Neuronal stem cell (in vitro differentiated cells): ENCODE measurements around the gene OR51B2.

Experiments used
- DNase-seq: peaks from one replicate; pipeline ENCODE4 v3.0.0-alpha.2; 2013; ENCODE audit warnings: low spot score
- H2AFZ ChIP-seq: one replicate; pipeline ENCODE4 v1.6.1; 2013; ENCODE audit warnings: mild to moderate bottlenecking, low read length, inconsistent platforms
- H2AK5ac ChIP-seq: 2 replicates; pipeline ENCODE4 v1.6.1; 2013; ENCODE audit warnings: low read depth, mild to moderate bottlenecking, inconsistent platforms, low read length, moderate library complexity, mixed read lengths
- H2BK120ac ChIP-seq: 2 replicates; pipeline ENCODE4 v1.6.1; 2013; ENCODE audit warnings: low read depth, mild to moderate bottlenecking, inconsistent platforms, low read length, moderate library complexity, mixed read lengths
- H2BK12ac ChIP-seq: one replicate; pipeline ENCODE4 v1.6.1; 2013; ENCODE audit warnings: low read length, inconsistent platforms
- H2BK15ac ChIP-seq: 2 replicates; pipeline ENCODE4 v1.6.1; 2013; ENCODE audit warnings: mild to moderate bottlenecking, low read length, inconsistent platforms, mixed read lengths
- H2BK5ac ChIP-seq: one replicate; pipeline ENCODE4 v1.6.1; 2013; ENCODE audit warnings: inconsistent platforms, mild to moderate bottlenecking, low read length, moderate library complexity
- H3K14ac ChIP-seq: one replicate; pipeline ENCODE4 v1.6.1; 2013; ENCODE audit warnings: low read length, inconsistent platforms
- H3K18ac ChIP-seq: 2 replicates; pipeline ENCODE4 v1.6.1; 2013; ENCODE audit warnings: low read length, inconsistent platforms
- H3K23ac ChIP-seq: 2 replicates; pipeline ENCODE4 v1.6.1; 2013; ENCODE audit warnings: low read depth, mild to moderate bottlenecking, mixed read lengths, low read length, inconsistent platforms; ENCODE audit not compliant: poor library complexity
- H3K27ac ChIP-seq: replicated peaks from 3 replicates; pipeline ENCODE4 v1.5.1; 2013; ENCODE audit warnings: low read length, inconsistent platforms
- H3K27me3 ChIP-seq, 3 experiments: 2 replicates each; pipeline ENCODE4 v1.6.1; 2013; ENCODE audit warnings: low read length in 3 of 3, mild to moderate bottlenecking in 2 of 3, inconsistent platforms in 1 of 3, low read depth in 1 of 3, mixed read lengths in 1 of 3, moderate library complexity in 1 of 3; ENCODE audit not compliant: control insufficient read depth in 3 of 3, insufficient read depth in 3 of 3
- H3K36me3 ChIP-seq, 2 donors: replicated peaks in 1 of 2; 2 replicates each; pipeline ENCODE4 v1.6.1; 2013; ENCODE audit warnings: low read length in 2 of 2; ENCODE audit not compliant: control insufficient read depth in 2 of 2, insufficient read depth in 2 of 2
- H3K4ac ChIP-seq: 2 replicates; pipeline ENCODE4 v1.6.1; 2013; ENCODE audit warnings: inconsistent platforms, mild to moderate bottlenecking, low read length, moderate library complexity
- H3K4me1 ChIP-seq, 2 donors: 1 replicate in 1 of 2; 2 replicates in 1 of 2; pipeline ENCODE4 v1.6.1; 2013; ENCODE audit warnings: low read length in 2 of 2, low read depth in 1 of 2; ENCODE audit not compliant: control insufficient read depth in 2 of 2, insufficient read depth in 1 of 2
- H3K4me2 ChIP-seq: one replicate; pipeline ENCODE4 v1.6.1; 2013; ENCODE audit warnings: mild to moderate bottlenecking, low read length, inconsistent platforms; ENCODE audit not compliant: insufficient read depth, poor library complexity, severe bottlenecking
- H3K4me3 ChIP-seq, 2 donors: 2 replicates each; pipeline ENCODE4 v1.5.1; 2013; ENCODE audit warnings: low read length in 2 of 2, mild to moderate bottlenecking in 2 of 2, inconsistent platforms in 1 of 2, moderate library complexity in 1 of 2
- H3K79me1 ChIP-seq: one replicate; pipeline ENCODE4 v1.6.1; 2013; ENCODE audit warnings: low read depth, mild to moderate bottlenecking, inconsistent platforms, low read length, moderate library complexity
- H3K9ac ChIP-seq: one replicate; pipeline ENCODE4 v1.6.1; 2013; ENCODE audit warnings: mild to moderate bottlenecking, low read depth, low read length, inconsistent platforms; ENCODE audit not compliant: poor library complexity
- H3K9me3 ChIP-seq, 2 donors: replicated peaks in 1 of 2; 2 replicates each; pipeline versions ENCODE3 to v1.6.1; 2013; ENCODE audit warnings: low read length in 2 of 2, mild to moderate bottlenecking in 2 of 2, inconsistent platforms in 1 of 2, low read depth in 1 of 2, mixed read lengths in 1 of 2, moderate library complexity in 1 of 2; ENCODE audit not compliant: control insufficient read depth in 2 of 2, insufficient read depth in 1 of 2
- H4K8ac ChIP-seq: one replicate; pipeline ENCODE4 v1.6.1; 2013; ENCODE audit warnings: low read depth, mild to moderate bottlenecking, inconsistent platforms, low read length, moderate library complexity
- H4K91ac ChIP-seq: one replicate; pipeline ENCODE4 v1.6.1; 2013; ENCODE audit warnings: low read length, low read depth, mild to moderate bottlenecking, inconsistent platforms; ENCODE audit not compliant: poor library complexity
- WGBS, 2 donors: extraction: QIAGEN DNeasy Blood & Tissue Kit; methylation state at CpG; one replicate each; pipeline ENCODE4 v1.1.7; 2013; ENCODE audit warnings: missing lambda C conversion rate in 2 of 2, mixed read lengths in 1 of 2; ENCODE audit not compliant: insufficient read length in 2 of 2, insufficient replicate concordance in 1 of 2; ENCODE audit errors: extremely low coverage in 2 of 2; 5-methylcytosine and 5-hydroxymethylcytosine counted together

OR51B2 gene

DNA sequence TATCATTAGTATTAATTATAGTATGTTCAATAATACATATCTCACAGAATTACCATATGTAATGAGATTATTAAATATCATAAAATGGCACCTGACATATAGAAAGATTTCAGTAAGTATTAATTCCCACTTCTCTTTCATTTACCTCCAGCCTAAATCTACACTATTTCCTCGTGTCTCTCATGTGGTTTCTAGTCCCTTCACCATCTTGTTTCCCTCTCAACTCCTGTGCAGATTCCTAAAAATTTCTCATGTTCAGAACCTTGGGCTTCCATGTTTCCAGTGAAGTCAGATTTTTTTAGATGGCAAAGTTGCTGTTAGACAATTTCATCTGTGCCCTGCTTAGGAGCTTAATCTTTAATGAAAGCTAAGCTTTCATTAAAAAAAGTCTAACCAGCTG, 40.2 kb downstream of the OR51B2 start:
- no peak overlapping the region for H4K91ac ChIP-seq
- WGBS, 2 donors: no CpG with 5 or more reads among the region's 1 CpG
- no peak overlapping the region for H2BK120ac ChIP-seq
- H2BK5ac ChIP-seq: no peak overlapping the region
- no peak overlapping the region for H3K27ac ChIP-seq
- no peak overlapping the region for H3K18ac ChIP-seq
- no peak for DNase-seq
- H2BK12ac ChIP-seq: no peak overlapping the region
- H3K14ac ChIP-seq: no peak overlapping the region
- H3K4me3 ChIP-seq: no peak overlapping the region
- H3K27me3 ChIP-seq: no peaks in the 10 kb centered on the region
- H2AK5ac ChIP-seq: no peak overlapping the region
- no peak overlapping the region for H3K9ac ChIP-seq
- H3K4ac ChIP-seq: no peak overlapping the region
- H3K9me3 ChIP-seq: no peaks in the 10 kb centered on the region
- H4K8ac ChIP-seq: no peak overlapping the region
- H3K4me2 ChIP-seq: no peak overlapping the region
- no peaks in the 10 kb centered on the region for H3K36me3 ChIP-seq
- no peaks in the 10 kb centered on the region for H3K79me1 ChIP-seq
- no peaks in the 10 kb centered on the region for H3K4me1 ChIP-seq
- H3K23ac ChIP-seq: no peak overlapping the region
- no peak overlapping the region for H2BK15ac ChIP-seq
- H2AFZ ChIP-seq: no peak overlapping the region

DNA sequence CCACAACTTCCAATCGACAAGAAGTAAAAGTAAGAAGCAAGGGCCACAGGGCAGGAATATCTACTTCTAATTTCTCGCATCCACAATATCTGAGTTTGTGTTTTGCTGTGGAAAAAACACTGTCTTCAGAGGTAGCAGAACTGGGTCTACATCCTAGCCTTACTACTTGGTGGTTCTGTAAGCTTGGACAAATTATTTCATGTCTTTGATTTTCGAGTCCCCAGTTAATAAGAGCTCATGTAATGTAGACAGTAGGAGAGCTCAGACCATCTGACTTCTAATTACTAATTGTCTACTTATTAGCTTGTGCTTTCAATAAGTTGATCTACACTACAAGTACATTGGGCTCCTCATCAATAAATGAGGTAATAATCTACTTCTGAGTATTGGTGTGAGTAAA, 41.0 kb downstream of the OR51B2 start:
- H3K23ac ChIP-seq: no peak overlapping the region
- H3K4me3 ChIP-seq: no peak overlapping the region
- H4K91ac ChIP-seq: no peak overlapping the region
- no peak overlapping the region for H3K4me2 ChIP-seq
- H2BK12ac ChIP-seq: no peak overlapping the region
- no peak overlapping the region for H2BK15ac ChIP-seq
- no peak overlapping the region for H3K4ac ChIP-seq
- H2AFZ ChIP-seq: no peak overlapping the region
- DNase-seq: no peak
- H3K79me1 ChIP-seq: no peaks in the 10 kb centered on the region
- H3K36me3 ChIP-seq: no peaks in the 10 kb centered on the region
- no peaks in the 10 kb centered on the region for H3K27me3 ChIP-seq
- H2BK5ac ChIP-seq: no peak overlapping the region
- no peak overlapping the region for H3K9ac ChIP-seq
- no peaks in the 10 kb centered on the region for H3K4me1 ChIP-seq
- no peak overlapping the region for H4K8ac ChIP-seq
- H3K27ac ChIP-seq: no peak overlapping the region
- H3K9me3 ChIP-seq: no peaks in the 10 kb centered on the region
- H2BK120ac ChIP-seq: no peak overlapping the region
- no peak overlapping the region for H2AK5ac ChIP-seq
- no CpG with 5 or more reads among the region's 3 CpGs for WGBS, 2 donors
- H3K18ac ChIP-seq: no peak overlapping the region
- H3K14ac ChIP-seq: no peak overlapping the region

DNA sequence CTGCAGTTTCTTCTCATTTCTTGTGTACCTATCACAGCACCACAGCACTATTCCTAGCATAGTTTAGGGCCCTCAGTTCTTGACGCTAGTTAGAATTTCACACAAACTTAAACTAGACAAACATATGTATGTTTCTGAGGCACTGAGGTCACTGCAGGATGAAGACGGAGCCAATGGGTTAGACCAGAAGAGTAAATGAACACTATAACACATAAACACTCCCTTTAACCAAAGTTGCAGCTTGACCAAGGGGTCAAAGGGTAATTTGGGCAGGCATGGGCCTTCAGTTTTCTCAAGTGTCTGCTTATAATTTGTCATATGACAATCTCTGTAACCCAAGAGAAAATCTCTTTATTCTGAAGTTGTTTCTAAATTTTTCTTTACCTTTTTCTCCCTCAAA, 41.5 kb downstream of the OR51B2 start:
- Histone ChIP-seq H3K23ac (no peak overlapping the region), H2BK15ac (no peak overlapping the region), H2AK5ac (no peak overlapping the region), H3K4ac (no peak overlapping the region), H3K4me3 (no peak overlapping the region), H2BK5ac (no peak overlapping the region), H2BK120ac (no peak overlapping the region), H3K18ac (no peak overlapping the region), H2AFZ (no peak overlapping the region), H3K14ac (no peak overlapping the region), H3K4me2 (no peak overlapping the region), H3K9ac (no peak overlapping the region), H3K79me1 (no peaks in the 10 kb centered on the region), H2BK12ac (no peak overlapping the region), H3K27me3 (no peaks in the 10 kb centered on the region), H3K36me3 (no peaks in the 10 kb centered on the region), H4K91ac (no peak overlapping the region), H3K9me3 (no peaks in the 10 kb centered on the region), H4K8ac (no peak overlapping the region), H3K27ac (no peak overlapping the region), H3K4me1 (no peaks in the 10 kb centered on the region)
- no CpG with 5 or more reads among the region's 2 CpGs for WGBS, 2 donors
- DNase-seq: no peak

DNA sequence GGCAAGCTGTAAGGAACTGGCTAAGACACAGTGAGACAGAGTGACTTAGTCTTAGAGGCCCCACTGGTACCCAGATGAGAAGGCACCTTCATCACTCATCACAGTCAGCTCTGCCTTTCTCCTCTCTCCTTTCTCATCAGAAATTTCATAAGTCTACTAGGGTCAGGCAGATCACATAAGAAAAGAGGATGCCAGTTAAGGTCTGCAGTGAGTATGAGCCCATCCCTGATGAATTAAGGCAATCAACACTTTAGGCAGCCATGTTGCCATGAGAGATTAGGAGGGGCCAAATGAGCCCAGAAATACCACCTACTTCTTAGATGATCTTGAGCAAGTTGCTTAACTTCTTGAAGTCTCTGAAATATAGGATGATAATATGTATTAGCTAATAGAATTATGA, 42.5 kb downstream of the OR51B2 start:
- DNase-seq: no peak
- H3K27ac ChIP-seq: no peak overlapping the region
- H2BK120ac ChIP-seq: no peak overlapping the region
- H4K8ac ChIP-seq: no peak overlapping the region
- H3K23ac ChIP-seq: no peak overlapping the region
- no peak overlapping the region for H2BK15ac ChIP-seq
- no peak overlapping the region for H2AK5ac ChIP-seq
- H3K36me3 ChIP-seq: no peaks in the 10 kb centered on the region
- H2AFZ ChIP-seq: no peak overlapping the region
- no peaks in the 10 kb centered on the region for H3K27me3 ChIP-seq
- H3K79me1 ChIP-seq: no peaks in the 10 kb centered on the region
- H3K14ac ChIP-seq: no peak overlapping the region
- H3K4me3 ChIP-seq: no peak overlapping the region
- no peak overlapping the region for H4K91ac ChIP-seq
- no peak overlapping the region for H3K9ac ChIP-seq
- no peak overlapping the region for H3K18ac ChIP-seq
- no peak overlapping the region for H2BK12ac ChIP-seq
- no peaks in the 10 kb centered on the region for H3K9me3 ChIP-seq
- H3K4me2 ChIP-seq: no peak overlapping the region
- no peak overlapping the region for H2BK5ac ChIP-seq
- H3K4ac ChIP-seq: no peak overlapping the region
- no peaks in the 10 kb centered on the region for H3K4me1 ChIP-seq
